Measurements from ENCODE around the gene SLC4A8.
A peak's percentile ranks its signal among the peaks of the same experiment; 100 is the strongest.
"Not testable (repeated sequence)": the region's sequence is repeated elsewhere in the genome, so short reads cannot be mapped to it uniquely, and the experiment has no call there.

Gene SLC4A8

DNA sequence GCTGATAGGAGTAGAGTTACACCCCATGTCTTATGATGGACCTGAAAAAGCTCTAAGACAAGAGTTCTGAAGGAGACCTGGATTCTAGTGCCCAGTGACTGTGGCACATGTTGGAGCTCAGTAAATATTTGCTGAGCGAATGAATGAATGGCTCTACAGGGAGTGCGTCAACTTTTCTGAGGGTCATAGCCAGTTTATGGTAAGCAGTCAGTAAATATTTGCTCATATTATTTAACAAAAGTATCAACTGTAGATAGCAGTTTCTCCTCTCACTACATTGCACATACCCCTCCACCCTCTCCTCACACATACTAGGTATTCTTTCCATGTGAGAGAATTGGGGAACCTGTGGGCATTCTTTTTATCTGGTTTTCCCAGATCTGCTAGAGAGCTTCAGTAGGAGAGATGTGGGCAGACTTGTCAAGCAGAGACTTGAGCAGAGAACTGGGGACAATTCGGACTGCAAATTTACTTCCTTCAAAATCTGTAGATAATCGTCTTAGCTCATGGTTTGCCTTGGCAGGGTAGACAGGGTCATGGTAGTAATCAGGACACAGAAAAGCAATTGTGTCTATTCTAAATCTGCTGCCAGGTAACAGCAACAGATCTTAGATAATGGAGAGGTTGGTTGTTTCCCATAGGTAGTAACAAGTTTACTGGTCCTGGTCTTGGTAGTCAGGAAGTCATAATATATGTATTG is 5.7 kb downstream of the SLC4A8 start:
- DNase-seq: peak; percentile 62

DNA sequence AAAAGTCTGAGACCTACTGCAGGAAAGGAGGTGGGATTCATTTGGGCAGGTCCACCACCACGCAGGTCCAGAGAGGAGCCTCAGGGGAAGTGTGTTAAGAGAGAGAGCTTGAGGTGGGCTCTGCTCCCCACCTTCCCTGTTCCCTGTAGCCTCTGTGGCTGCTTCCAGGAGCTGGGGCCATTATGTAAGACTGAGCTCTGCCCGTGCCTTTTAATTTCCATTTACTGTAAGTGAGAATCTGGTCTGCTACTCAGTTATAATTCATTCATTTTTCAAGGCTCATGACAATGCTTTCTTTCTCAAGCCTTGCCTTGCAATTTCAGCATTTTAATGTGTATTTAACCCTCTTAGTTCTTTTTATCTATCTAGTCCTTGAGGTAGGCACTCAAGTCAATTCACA is 8.3 kb downstream of the SLC4A8 start:
- DNase-seq: no peak

DNA sequence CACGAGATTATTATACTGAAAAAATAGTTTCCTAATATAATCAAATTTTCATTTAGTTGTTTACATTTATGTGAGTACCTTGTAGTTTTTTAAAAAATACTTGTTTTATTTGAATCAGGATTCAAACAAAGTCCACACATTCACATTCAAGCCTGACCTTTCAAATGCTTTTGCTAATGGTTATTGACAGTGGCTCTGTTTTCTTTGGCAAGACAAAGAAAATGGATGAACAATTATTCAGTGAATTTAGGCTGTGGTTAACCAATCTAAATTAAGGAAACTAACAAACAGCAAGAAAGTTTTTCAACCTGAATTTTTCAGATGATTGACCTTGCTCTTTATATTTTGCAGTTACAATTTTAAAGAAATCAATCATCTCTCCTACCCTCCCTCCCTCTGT is 9.7 kb downstream of the SLC4A8 start:
- DNase-seq: no peak

DNA sequence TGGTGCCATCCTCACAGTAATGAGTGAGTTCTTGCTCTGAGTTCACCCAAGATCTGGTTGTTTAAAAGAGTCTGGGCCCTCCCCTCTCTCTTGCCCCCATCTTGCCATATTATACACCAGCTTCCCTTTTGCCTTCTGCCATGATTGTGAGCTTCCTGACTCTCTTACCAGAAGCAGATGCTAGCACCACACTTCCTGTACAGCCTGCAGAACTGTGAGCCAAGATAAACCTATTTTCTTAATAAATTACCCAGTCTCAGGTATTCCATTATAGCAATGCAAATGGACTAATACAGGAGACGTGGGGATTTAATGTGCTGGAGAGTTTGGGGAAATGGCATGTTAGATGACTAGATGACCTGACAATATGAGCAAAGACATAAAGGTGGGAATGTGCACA is 12.8 kb downstream of the SLC4A8 start:
- no peak for DNase-seq

DNA sequence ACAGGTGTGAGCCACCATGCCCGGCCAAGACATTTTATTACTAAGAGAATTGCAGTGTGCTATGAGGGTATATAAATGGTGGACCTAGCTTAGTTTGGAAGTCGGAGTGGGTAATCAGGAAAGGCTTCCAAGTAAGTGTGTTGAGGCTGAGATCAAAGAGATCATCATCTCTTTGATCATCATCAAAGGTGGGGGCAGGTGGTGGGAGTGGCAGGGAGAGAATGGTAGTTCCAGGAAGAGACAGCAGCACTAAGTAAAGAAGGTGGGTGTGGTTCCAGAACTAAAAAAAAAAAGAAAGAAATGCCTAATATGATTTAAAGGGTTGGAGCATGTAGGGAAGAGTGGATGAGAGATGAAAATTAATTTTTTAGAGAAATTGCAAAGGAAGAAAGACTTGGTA is 14.7 kb downstream of the SLC4A8 start:
- DNase-seq: no peak

DNA sequence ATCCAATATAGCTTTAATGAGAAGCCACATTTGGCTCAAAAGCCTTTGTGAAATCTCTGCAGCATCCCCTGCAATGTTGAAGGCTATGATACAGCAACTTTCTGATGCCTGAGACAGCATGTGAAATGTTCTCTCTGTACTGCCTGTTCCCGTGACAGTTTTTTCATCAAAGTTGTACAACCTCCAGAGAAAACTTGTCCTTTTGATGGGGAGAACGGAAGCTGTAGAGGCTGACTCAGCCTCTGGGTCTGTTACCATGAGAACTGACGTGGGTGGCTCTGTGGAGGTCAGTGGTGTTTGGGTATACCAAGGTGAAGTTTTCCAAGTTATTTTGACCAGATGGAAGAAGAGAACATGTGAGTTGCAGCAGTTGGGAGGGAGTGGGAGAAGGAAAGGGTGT is 17.0 kb downstream of the SLC4A8 start:
- DNase-seq: no peak

DNA sequence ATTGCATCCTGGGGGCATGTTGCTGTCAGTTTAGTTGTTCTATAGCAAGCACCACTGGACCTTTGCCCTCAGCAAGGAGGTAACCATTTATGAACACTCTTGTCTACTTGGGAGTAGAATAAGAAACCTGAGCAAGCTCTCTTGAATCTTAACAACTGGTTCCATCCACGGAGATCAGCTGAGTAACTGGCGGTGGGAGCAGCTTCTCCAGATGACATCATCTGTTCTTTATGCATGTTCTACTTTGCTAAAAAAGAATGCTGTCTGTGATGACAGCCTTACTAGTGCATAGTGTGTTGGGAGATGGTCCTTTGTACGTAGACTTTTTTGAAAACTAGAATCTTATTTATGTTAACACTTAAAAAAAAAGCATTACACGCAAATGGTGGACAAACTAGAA is 17.7 kb downstream of the SLC4A8 start:
- DNase-seq: no peak

DNA sequence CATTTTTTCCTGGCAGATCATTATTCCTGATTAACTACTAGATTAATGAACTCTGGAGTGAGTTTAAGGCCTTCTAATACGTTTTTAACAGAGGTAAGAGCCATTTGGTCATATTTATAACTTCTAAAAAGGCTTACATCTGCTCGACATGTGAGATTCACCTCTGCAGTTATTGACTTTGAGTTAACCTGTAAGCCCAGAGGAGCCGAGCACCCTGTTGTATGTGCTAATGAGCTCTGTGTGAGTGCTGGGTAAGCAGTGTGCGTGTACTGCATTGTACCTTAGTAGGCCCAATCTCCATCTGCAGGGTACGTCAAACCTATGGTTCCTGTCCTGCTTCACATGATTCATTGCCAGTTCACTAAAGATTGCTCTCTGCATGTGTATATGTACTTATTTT is 18.9 kb downstream of the SLC4A8 start:
- DNase-seq: no peak

DNA sequence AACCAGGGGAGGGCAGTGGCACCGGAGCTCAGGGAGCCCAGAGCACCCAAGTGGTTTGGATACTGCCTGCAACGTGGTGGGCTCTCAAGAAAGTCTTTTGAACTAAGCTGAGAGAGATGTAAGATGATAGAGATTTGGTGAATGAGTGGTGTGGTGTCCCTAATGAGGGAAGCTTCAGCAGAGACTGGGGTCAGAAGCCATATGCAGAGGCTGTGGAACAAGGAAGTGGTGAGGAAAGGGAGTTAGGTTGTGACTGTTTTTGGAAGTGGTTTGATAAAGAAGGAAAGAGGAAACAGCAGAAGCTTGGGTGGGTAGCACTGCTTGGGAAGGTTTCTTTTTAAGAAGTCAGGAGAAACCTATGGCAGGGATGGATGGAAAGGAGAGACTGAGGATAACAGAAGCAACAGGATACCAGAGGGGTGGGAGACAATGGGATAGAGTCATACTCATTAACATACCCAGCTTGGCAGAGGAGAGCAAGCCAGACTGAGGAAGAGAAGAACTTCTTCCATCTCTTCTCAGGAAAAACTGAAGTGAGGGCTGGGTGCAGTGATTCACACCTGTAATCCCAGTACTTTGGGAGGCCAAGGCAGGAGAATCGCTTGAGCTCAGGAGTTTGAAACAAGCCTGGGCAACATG is 24.1 kb downstream of the SLC4A8 start:
- no peak for DNase-seq

DNA sequence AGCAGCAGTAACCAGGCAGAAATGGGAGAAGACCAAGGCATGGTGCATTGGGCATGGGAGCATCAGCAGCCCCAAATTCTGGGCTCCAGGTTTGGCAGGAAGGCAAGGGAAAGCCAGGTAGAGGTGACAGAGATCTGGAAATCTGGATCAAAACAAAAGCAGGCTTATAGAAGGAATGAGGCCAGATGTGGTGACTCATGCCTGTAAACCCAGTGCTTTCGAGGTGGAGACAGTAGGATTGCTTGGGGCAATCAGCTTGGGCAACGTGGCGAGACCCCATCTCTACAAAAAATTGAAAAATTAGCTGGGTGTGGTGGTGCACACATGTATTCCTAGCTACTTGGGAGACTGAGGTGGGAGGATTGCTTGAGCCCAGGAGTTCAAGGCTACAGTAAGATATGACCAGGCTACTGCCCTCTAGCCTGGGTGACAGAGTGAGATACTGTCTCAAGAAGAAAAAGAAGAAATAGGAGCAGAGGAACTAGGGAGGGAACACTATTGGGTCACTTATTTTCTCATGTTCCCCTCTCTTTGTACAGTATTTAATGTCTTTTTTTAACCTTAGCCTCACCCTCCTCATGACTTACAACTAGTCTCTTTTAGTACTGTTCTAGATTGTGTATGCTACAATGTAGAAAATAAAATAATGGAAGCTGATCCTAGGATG is 25.1 kb downstream of the SLC4A8 start:
- no peak for DNase-seq

DNA sequence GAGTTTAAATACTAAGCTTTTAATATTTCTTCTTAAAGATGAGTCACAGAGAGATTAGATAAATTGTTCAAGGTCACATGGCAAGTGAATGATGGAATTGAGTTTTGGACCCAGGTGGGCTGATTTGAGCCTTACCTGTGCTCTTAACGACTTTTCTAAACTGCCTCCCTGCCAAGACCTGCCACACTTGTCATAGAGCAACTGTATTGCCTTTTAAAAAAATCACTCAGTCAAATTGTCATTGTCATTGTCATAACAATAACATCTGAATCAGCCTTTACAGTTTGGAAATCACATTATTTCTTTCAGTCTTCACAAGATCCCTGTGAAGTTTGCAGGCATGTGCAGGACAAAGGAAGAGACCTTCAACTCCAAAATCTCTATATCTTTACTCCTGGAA is 25.7 kb downstream of the SLC4A8 start:
- DNase-seq: no peak

DNA sequence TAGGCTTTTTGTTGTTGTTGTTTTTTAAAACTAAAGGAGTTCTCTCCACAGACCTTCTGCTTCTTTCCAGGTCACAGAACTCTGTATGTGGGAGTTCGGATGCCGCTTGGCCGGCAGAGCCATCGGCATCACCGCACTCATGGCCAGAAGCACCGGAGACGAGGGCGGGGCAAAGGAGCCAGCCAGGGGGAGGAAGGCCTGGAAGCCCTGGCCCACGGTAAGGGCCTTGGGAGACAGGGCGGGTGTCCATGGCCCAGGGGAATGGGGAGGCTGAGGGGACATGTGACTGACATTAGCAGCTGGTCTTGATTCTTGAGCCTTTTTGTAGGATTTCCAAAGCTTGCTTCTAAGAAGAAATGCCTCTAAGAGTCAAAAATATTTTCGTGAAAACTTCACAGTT is 26.2 kb downstream of the SLC4A8 start:
- DNase-seq: no peak

DNA sequence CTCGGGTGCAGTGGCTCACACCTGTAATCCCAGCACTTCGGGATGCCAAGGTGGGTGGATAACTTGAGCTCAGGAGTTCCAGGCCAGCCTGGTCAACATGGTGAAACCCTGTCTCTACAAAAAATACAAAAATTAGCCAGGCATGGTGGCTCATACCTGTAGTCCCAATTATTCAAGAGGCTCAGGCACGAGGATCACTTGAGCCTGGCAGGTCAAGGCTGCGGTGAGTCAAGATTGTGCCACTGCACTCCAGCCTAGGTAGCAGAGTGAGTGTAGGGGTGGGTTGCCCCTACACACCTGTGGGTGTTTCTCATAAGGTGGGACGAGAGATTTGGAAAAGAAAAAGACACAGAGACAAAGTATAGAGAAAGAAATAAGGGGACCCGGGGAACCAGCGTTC is 29.4 kb downstream of the SLC4A8 start:
- DNase-seq: not testable (repeated sequence)

DNA sequence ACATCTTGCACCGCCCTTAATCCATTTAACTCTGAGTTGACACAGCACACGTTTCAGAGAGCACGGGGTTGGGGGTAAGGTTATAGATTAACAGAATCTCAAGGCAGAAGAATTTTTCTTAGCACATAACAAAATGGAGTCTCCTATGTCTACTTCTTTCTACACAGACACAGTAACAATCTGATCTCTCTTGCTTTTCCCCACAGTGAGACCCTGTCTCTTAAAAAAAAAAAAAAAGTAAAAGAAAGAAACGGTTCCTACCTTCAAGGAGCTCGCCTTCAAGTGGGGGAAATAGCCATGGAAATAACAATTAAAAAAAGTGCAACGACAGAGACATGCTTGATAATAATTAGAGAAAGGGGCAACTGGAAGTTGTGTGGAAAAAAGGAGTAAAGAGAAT is 30.4 kb downstream of the SLC4A8 start:
- not testable (repeated sequence) for DNase-seq

DNA sequence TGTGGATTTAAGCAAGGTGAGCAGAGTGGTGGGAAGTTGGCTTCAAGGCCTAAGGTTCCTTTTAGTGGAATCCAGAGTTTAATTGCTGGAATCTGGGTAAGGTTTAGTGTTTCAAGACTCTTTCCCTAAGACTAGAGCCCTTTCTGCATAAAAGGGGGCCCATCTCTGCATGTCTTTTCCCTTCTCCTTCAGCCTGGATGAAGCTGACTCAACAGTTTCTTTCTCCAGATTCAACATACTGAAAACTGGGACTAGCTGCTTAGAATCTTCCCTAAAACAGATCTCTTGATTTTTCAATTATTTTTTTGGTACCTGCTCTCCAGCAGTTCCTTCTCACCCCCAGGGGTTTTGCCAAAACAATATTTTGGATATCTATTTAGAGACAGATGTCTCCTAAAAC is 34.0 kb downstream of the SLC4A8 start:
- no peak for DNase-seq

DNA sequence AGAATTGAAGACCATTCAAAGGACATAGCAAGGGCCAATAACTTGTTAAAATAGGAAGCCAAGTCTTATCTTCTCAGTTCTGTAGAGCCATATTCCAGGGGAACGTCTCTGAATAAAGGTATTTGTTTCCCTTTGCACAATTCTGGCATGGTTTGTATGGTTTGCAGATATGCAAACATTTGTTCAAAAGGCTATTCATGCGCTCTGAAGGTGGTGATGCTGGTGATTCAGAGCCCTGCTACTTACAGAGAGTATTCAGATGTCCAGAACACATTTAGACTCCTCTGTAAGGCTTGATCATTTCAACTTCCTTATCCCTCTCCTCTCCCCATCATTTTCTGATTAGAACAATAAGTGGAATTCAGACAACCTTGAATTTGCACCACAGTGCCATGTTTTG is 35.9 kb downstream of the SLC4A8 start:
- DNase-seq: no peak

DNA sequence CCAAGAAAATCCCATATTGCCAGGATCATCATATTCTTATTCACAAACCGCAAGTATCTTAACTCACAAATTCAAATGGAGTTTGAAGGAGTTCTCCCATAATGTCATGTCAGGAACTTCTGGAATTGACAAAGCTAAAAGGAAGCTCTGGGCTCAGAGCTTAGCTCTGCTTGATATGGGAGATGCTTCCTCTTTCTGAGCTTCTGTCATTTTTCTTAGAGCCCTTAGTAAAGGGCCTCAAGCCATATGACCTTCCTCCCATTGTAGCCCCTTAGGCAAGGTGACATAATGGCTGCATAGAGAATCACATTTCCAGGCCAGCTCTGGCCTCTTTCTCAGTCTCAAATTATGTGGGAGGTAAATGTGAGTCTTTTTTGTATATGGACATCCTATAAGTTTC is 40.9 kb downstream of the SLC4A8 start:
- DNase-seq: no peak

DNA sequence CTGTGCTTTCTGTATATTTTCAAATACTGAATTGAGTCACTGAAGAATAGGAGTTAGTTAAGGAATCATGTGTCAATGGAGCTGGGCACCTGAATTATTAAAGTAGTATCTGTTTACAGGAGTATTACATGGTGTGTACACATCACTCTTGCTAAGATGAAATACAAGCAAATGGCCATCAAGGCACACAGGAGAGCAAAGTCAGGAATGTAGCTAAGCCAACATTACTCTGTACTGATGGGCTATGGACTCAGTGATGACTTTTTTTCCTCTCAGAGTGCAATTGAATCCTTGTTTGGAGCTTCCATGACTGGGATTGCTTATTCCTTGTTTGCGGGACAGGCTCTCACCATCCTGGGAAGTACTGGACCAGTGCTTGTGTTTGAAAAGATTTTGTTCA is 45.5 kb downstream of the SLC4A8 start:
- no peak for DNase-seq

DNA sequence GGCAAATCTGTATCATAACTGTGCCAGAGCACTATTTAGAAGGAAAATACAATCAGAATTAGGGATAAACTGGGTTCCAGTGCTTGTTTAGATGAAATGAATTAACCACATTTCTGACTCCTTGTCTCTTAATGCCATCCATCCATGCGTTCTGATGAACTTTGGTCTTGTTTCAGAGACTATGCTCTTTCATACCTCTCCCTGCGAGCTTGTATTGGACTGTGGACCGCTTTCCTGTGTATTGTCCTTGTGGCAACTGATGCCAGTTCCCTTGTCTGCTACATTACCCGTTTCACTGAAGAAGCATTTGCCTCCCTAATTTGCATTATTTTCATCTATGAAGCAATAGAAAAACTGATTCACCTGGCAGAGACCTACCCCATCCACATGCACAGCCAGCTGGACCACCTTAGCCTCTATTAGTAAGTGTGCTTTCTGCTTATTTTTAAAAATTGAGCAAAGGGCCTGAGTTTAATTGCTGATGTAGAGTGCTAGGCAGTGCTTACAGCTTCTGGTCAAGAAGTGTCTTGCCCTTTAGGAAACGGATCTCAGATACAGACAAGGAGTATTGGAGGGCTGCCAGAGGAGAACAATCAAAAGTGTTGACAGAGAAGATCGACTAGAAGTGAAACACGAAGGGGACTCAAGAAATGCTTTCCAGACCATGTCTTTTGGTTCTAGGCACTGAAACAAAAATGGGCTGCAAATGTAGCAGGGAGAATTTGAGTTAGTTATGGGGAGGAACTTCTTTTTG is 46.7 kb downstream of the SLC4A8 start:
- DNase-seq: no peak

DNA sequence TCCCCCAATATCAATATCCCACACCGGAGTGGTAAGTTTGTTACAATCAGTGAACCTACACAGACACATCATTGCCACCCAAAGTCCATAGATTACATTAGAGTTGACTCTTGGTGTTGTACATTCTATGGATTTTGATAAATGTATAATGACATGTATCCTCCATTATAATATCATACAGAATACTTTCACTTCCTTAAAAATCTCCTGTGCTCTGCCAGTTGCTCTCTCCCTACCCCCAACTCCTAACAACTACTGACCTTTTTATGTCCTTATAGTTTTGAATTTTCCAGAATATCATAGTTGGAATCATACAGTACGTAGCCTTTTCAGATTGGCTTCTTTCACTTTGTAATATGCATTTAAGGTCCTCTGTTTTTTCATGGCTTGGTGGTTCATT is 48.4 kb downstream of the SLC4A8 start:
- DNase-seq: no peak

DNA sequence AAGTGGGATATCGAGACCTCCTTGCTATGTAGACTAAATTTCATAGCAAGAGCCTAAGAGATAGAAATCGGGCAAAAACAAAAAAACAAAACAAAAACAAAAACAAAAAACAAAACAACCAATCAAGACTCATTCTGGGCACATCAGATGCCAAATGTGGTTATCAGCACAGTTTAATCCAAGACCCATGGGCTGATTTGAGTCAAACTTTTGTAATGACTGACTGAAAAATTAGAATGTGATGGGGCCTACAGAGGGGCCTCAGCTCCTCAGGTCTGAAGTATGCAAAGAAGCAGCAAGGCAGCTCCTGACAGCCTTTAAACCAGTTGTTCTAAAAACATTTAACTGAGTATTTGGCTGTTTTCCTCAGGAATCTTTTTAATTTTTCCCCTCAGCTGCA is 49.3 kb downstream of the SLC4A8 start:
- no peak for DNase-seq

DNA sequence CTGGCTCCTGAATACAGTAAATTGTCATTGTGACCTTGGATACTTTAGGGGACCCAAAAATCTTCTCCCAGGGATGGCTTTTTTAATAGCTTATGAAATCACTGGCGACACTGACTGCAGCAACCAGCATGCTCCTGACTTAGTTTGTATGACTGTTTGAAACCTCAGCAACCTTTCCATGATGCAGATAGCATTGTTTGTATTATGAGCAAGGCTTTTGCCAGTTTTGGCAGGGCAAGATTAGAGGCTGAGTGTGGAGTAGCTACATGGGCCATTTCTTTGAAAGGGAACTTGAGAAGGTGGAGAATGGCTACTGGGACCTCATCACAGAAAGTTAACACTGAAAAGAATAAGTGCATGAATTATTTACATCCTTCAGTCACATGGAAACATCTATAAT is 50.9 kb downstream of the SLC4A8 start:
- DNase-seq: no peak

DNA sequence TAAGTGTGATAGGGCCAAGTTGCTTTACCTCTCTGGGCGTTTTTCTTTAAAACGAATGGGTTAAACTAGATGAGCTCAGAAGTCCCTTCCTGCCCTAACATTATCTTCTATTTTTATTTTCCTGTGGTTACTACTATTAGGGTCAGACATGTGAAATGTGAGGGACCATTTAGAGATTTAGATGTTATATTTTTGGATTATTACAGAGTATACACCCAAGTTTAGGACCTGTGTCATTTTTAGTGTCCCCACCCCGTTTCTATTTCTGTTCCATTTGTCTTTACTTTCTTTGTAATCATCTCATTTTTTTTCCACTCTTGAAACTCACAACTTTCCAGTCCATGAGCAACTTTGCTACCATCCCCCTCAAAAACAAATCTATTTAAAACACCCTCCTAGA is 56.3 kb downstream of the SLC4A8 start:
- no peak for DNase-seq

Measured in NCI-H1417 treated with DMSO at 0.1 percent for 48 hours (cell line).